Bone marrow (tissue), 2 donors: ENCODE data around the gene C5.

Source experiments
- DNase-seq, 2 donors: peaks; one replicate each; lab custom pipeline; 2025; lab: John Stamatoyannopoulos, UW

C5 gene

DNA sequence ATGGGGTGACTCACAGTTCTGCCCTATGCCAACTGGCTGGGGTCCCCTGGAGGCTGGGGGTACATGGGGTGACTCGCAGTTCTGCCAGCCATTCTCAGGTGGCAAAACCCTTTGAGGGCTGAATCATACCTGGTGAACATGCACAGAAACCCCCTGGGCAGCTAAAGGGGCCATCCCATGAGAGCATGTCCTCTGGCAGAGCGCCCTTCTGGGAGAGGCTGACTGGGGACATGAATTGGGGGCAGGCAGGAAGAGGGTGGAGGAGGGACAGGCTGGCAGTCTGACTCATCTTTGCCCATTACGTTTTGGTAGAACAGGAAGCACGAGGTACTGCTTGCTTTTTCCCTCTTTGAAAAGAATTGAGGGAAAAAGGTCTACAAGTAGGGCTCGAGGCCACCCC lies 140.2 kb downstream of the C5 start:
- peak in 1 of 2 donors; percentile 96 for DNase-seq

DNA sequence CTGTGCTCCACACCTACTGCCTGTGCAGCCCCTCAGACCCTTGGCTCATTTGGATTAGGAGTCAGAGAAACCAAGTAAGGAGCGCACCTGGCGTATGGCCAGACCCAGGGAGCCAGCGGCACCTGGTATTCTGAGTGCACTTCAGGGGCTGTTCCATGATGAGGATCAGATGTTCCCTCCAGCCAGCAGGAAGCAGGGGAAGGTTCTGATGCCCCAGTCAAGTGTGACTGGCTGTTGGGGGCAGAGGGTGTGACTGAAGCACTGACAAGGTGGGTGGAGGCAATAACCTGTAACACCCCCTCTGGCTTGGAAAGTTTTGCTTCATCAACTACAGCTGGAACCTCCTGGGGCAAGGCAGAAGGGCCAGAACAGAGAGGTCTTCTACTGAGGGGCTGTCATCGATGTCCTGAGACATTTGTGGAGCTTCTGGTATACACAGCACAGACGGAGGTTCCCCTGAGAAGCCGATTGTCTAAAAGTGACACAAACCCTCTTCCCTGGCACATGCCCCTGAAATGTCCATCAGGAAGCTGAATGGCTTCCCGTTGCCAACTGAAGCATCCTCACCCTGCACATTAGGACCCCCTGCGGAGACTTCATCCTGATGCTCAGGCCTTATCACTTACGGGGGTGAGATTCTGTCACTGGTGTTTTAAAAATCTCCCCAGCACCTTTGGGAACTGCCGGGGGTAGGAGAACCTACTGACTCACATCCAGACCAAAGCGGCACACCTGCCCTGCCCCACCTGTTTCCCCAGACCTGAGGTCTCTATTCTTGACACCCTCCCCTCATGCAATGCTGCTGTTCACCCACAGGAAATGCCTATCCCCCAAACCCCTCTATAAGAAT lies 144.5 kb downstream of the C5 start:
- DNase-seq, result no peak

DNA sequence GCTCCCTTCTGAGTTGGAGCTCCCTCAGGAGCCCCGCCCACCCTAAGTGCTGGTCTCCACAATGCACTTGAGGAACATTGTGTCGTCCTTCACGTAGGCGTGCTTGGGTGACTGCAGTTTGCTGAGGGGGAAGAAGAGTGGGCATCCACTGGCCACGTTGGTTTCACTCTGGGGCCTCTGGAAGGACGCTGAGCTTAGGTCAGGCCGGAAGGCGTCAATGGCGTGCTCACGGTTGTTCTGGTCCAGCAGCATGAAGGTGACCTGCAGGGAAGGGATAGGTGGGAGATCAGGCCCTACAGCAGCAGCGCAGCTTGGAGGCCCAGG lies 145.1 kb downstream of the C5 start:
- DNase-seq, result no peak

DNA sequence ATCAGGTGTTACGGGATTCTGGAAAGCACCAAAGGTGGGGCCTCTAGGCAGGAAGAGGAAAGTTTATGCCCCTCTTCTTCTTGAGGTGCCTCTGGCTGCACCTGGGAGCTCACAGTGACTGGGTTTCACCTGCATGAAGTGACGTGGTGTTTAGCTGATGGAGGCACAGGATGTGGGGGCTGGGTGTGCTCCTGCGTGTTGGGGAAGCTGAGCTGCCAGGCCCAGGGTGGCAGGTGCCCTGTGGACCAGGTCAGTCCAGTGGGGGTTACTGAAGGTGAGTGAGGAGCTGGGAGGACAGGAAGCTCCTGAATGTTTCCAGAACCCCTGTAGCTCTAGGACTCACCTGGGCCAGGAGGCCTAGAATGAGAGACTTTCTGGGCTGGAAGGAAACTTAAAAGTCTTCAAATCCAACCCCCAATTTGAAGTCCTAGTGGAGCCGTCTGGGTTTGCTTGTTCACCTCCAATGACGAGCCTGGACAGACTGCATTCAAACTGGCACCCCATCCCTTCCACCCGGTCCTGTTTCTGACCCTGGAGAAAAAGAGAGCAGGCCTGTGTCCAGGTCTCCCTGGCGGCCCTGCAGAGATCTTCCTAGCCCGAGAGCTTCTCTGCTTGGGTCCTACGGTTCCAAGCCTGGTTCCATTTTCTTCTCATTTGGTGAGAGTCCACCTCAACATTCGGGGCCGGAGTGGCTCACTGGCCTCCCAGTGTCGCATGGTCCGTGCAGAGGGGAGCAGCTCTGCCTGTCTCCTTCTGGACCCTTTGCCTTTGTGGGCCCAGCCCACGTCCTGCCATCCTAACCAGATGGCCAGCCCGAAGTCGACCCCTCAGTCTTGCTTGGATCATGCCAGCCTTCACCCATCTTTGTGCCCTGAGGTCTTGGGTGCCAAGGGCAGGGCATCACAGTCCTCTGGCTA lies 145.8 kb downstream of the C5 start:
- no peak for DNase-seq

DNA sequence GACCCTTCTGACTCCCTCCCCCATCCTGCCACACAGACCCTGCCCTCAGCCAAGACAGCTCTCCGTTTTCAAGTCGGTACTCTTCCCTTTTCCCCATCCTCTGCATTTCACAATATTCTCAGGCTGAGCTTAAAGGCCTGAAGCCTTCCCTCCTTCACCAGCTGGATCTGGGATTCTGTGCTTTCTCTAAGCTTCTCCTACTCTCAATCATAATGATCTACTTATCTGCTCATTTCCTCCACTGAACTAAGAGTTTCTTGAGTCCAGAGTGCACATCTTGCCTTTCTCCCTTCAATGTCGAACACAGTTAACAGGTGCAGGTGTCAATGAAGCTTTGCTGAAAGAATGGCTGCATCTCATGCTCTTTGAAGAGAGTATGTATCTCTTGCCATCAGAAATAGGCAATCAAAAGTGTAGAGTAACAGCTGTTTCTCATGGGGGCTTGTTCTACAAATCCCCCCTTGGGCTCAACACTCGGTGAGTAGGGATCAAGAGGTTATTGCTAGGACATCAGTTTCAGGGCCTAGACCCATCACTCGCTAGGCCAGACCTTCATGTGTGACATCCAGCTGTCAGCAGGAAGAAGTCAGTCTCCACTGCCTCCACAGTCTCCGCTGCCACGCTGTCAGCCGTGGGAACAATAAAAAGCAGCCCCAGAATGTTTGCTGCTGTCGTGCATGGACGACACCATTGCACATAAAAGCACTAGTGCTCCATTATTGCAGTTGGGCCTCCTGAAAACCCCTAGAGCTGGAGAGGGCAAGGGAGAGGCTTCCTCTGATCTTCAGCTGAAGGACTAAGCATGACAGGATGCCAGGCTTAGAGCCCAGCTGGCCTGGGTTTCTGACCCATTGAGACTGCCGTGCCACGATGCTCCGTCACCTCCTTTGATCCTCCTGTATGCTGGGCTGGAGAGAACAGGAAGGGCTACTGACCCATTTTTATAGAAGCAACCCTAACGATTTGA lies 147.2 kb downstream of the C5 start:
- DNase-seq, result no peak
